Cardiac fibroblast (primary cell): Measurements from ENCODE around the gene GIGYF2.

ENCODE experiments used
- DNase-seq, 2 donors: peaks; one replicate each; pipeline versions ENCODE4 v3.0.0 to v3.0.0-alpha.2; 2010; ENCODE audit warnings: low read depth in 2 of 2
- H3K4me3 ChIP-seq, 2 donors: replicated peaks in 1 of 2; 1 replicate in 1 of 2; 2 replicates in 1 of 2; pipeline ENCODE4 v1.5.1; 2011; ENCODE audit warnings: low read depth in 2 of 2, low read length in 2 of 2, mild to moderate bottlenecking in 2 of 2, moderate library complexity in 1 of 2
- CTCF ChIP-seq: IDR thresholded peaks from one replicate; pipeline ENCODE4 v1.5.1; 2011; ENCODE audit warnings: low read depth, mild to moderate bottlenecking, low read length, inconsistent platforms

Gene GIGYF2

GRCh38 chr2:232852676-232853075 is 155.5 kb downstream of the GIGYF2 start:
- H3K4me3 ChIP-seq = no peak overlapping the region
- TF ChIP-seq CTCF = no peak
- no peak for DNase-seq

GRCh38 chr2:232854082-232854481 is 157.0 kb downstream of the GIGYF2 start:
- H3K4me3 ChIP-seq = no peak overlapping the region
- DNase-seq = peak; percentile 79 to 88
- TF ChIP-seq CTCF = no peak

- DNase-seq = peak in 1 of 2 donors; percentile 33
- no peak overlapping the region for H3K4me3 ChIP-seq
- no peak for TF ChIP-seq CTCF
Observed at GRCh38 chr2:232857158-232857563, 160.0 kb downstream of the GIGYF2 start.

GRCh38 chr2:232859385-232859916 is 162.3 kb downstream of the GIGYF2 start:
- no peak for TF ChIP-seq CTCF
- H3K4me3 ChIP-seq = no peak overlapping the region
- DNase-seq = no peak

- H3K4me3 ChIP-seq = no peak overlapping the region
- peak in 1 of 2 donors; percentile 33 for DNase-seq
- TF ChIP-seq CTCF = no peak
Observed at GRCh38 chr2:232860593-232861241, 163.6 kb downstream of the GIGYF2 start.

GRCh38 chr2:232861353-232861752 is 164.2 kb downstream of the GIGYF2 start:
- TF ChIP-seq CTCF = no peak
- no peak overlapping the region for H3K4me3 ChIP-seq
- DNase-seq = no peak

GRCh38 chr2:232863996-232864395 is 166.9 kb downstream of the GIGYF2 start:
- no peak for DNase-seq
- TF ChIP-seq CTCF = no peak
- H3K4me3 ChIP-seq = no peak overlapping the region
